Right atrium auricular region (tissue), 2 donors: ENCODE measurements around the gene ETFB. TPM values are rescaled to one million over a fixed set of nuclear protein-coding genes. Genes with fewer than 3 reads are reported as not detected.

Experiments
- DNase-seq: peaks from one replicate; pipeline ENCODE4 v3.0.0-alpha.2; 2019; ENCODE audit warnings: low spot score
- H3K27ac ChIP-seq, 2 donors: fragments of 200-600 bp; sonication (generic); 1 replicate in 1 of 2; 2 replicates in 1 of 2; pipeline ENCODE4 v1.5.1; 2016 to 2019
- H3K27me3 ChIP-seq, 2 donors: fragments of 200-600 bp; sonication (generic); one replicate each; pipeline versions ENCODE4 v1.5.1 to v1.6.0; 2017 to 2019
- H3K36me3 ChIP-seq: fragments of 200-600 bp; sonication (generic); one replicate; pipeline ENCODE4 v1.5.1; 2016
- H3K4me1 ChIP-seq, 2 donors: fragments of 200-600 bp; sonication (generic); one replicate each; pipeline versions ENCODE4 v1.5.1 to v1.6.0; 2017 to 2019
- H3K4me3 ChIP-seq, 2 donors: fragments of 200-600 bp; sonication (generic); 1 replicate in 1 of 2; 2 replicates in 1 of 2; pipeline ENCODE4 v1.5.1; 2017 to 2019; ENCODE audit warnings: mild to moderate bottlenecking in 1 of 2, moderate library complexity in 1 of 2
- H3K9me3 ChIP-seq, 2 donors: fragments of 200-600 bp; sonication (generic); one replicate each; pipeline ENCODE4 v1.5.1; 2019
- CTCF ChIP-seq, 2 donors: fragments of 200-600 bp; sonication (generic); IDR thresholded peaks; one replicate each; pipeline ENCODE4 v1.5.1; 2019; ENCODE audit warnings: antibody characterized with exemption in 2 of 2
- total RNA-seq, 2 donors: library from RNA; depleted of rRNA; stranded (reverse); fragments of >200 nt; gene quantifications; one replicate each; pipeline ENCODE4 v1.1.0, GENCODE V29; 2016

The ETFB gene
- total RNA-seq, 2 donors from 2014 or later = 385 TPM

GRCh38 chr19:51391073-51391611 is 25.0 kb upstream of the ETFB start:
- peaks cover 0 to 11% of the 10 kb centered on the region in 2 donors for H3K4me1 ChIP-seq
- no peaks in the 10 kb centered on the region for H3K36me3 ChIP-seq
- no peaks in the 10 kb centered on the region for H3K27me3 ChIP-seq
- H3K27ac ChIP-seq = no peak overlapping the region
- no peaks in the 10 kb centered on the region for H3K9me3 ChIP-seq
- no peak for DNase-seq
- H3K4me3 ChIP-seq = no peak overlapping the region
- no peak for TF ChIP-seq CTCF (IDR thresholded peaks at IDR 0.05)

- Histone ChIP-seq H3K27ac (no peak overlapping the region), H3K4me1 (peaks cover 0 to 4% of the 10 kb centered on the region in 2 donors), H3K9me3 (no peaks in the 10 kb centered on the region), H3K27me3 (no peaks in the 10 kb centered on the region), H3K36me3 (no peaks in the 10 kb centered on the region), H3K4me3 (no peak overlapping the region)
- DNase-seq = no peak
- TF ChIP-seq CTCF (IDR thresholded peaks at IDR 0.05) = no peak
These were observed 23.0 kb upstream of the ETFB start for GRCh38 chr19:51389143-51389542.

- Histone ChIP-seq H3K4me3 (no peak within 1 kb of the TSS), H3K36me3 (no peaks in the 10 kb centered on the region), H3K4me1 (no peaks in the 10 kb centered on the region), H3K27ac (no peak within 1 kb of the TSS), H3K9me3 (no peaks in the 10 kb centered on the region), H3K27me3 (no peaks in the 10 kb centered on the region)
- no peak for DNase-seq
- TF ChIP-seq CTCF (IDR thresholded peaks at IDR 0.05) = no peak
These were observed 21.8 kb upstream of the ETFB start, which contains the start of gene LIM2 for GRCh38 chr19:51387924-51388389. Gene LIM2 (minus strand): TSS chr19:51387974. CDS start chr19:51387443, 531 bp downstream.

- DNase-seq = no peak
- Histone ChIP-seq H3K36me3 (no peaks in the 10 kb centered on the region), H3K9me3 (no peaks in the 10 kb centered on the region), H3K27ac (no peak overlapping the region), H3K4me3 (no peak overlapping the region), H3K27me3 (no peaks in the 10 kb centered on the region), H3K4me1 (no peaks in the 10 kb centered on the region)
- no peak for TF ChIP-seq CTCF (IDR thresholded peaks at IDR 0.05)
These were observed 20.8 kb upstream of the ETFB start for GRCh38 chr19:51386882-51387520.

- no peak overlapping the region for H3K4me3 ChIP-seq
- H3K36me3 ChIP-seq = no peaks in the 10 kb centered on the region
- H3K9me3 ChIP-seq = no peaks in the 10 kb centered on the region
- DNase-seq = no peak
- H3K4me1 ChIP-seq = no peaks in the 10 kb centered on the region
- no peak for TF ChIP-seq CTCF (IDR thresholded peaks at IDR 0.05)
- no peak overlapping the region for H3K27ac ChIP-seq
- no peaks in the 10 kb centered on the region for H3K27me3 ChIP-seq
These were observed 15.8 kb upstream of the ETFB start for GRCh38 chr19:51382004-51382403.
